Ishikawa (cell line): ENCODE results near the gene REEP5.

Experiments
- CEBPB ChIP-seq: IDR thresholded peaks from 2 replicates; pipeline ENCODE4 v1.6.1; 2012
- CREB1 ChIP-seq: IDR thresholded peaks from 2 replicates; pipeline ENCODE4 v1.6.1; 2012; ENCODE audit warnings: low read depth
- EGR1 ChIP-seq: IDR thresholded peaks from 2 replicates; pipeline ENCODE4 v1.6.1; 2012
- EP300 ChIP-seq: IDR thresholded peaks from 2 replicates; pipeline ENCODE4 v1.6.1; 2012; ENCODE audit warnings: borderline replicate concordance
- FOXM1 ChIP-seq: IDR thresholded peaks from 2 replicates; pipeline ENCODE4 v1.6.1; 2012; ENCODE audit warnings: low read depth, borderline replicate concordance
- MAX ChIP-seq: IDR thresholded peaks from 2 replicates; pipeline ENCODE4 v1.6.1; 2012
- NFIC ChIP-seq: IDR thresholded peaks from 2 replicates; pipeline ENCODE4 v1.6.1; 2012
- RAD21 ChIP-seq: IDR thresholded peaks from 2 replicates; pipeline ENCODE4 v1.6.1; 2012; ENCODE audit warnings: low read depth
- REST ChIP-seq: IDR thresholded peaks from 2 replicates; pipeline ENCODE4 v1.6.1; 2012; ENCODE audit warnings: low read depth, mild to moderate bottlenecking
- TAF1 ChIP-seq: IDR thresholded peaks from 2 replicates; pipeline ENCODE4 v1.6.1; 2012; ENCODE audit warnings: low read depth, mild to moderate bottlenecking
- TCF12 ChIP-seq: IDR thresholded peaks from 2 replicates; pipeline ENCODE4 v1.6.1; 2012; ENCODE audit warnings: low read depth
- TEAD4 ChIP-seq: IDR thresholded peaks from 2 replicates; pipeline ENCODE4 v1.6.1; 2012
- USF1 ChIP-seq: IDR thresholded peaks from 2 replicates; pipeline ENCODE4 v1.6.1; 2012
- YY1 ChIP-seq: IDR thresholded peaks from 2 replicates; pipeline ENCODE4 v1.6.1; 2012; ENCODE audit warnings: low read depth
- ZBTB7A ChIP-seq: IDR thresholded peaks from 2 replicates; pipeline ENCODE4 v1.6.1; 2012; ENCODE audit warnings: low read depth

REEP5 gene

DNA sequence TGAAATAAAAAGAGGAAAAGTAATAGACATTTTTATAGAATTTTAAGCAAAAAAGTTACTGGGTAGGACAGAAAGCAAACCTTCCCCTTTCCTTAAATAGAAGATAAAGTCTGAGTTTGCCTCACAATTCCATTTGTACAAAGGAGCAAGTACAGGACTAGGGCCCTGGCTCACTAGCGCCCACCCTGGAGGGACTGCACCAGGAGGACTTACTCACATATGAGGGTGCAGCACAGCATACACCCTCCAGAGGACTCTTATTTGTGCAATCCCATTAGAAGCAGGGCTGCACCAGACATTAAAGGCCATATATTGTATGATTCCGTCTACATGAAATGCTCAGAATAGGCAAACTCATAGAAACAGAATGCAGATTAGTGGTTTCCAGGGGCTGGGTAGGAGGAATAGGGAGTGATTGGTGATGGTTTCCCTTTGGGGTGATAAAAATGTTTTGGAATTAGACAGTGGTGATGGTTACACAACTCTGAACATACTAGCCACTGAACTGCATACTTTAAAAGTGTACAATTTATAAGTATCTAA, 4.5 kb downstream of the REEP5 start:
- TF ChIP-seq MAX = no peak
- no peak for TF ChIP-seq YY1
- TF ChIP-seq RAD21 = no peak
- TF ChIP-seq TEAD4 = no peak
- no peak for TF ChIP-seq EP300
- no peak for TF ChIP-seq TAF1
- TF ChIP-seq ZBTB7A = no peak
- TF ChIP-seq USF1 = no peak
- TF ChIP-seq FOXM1 = no peak
- no peak for TF ChIP-seq NFIC
- no peak for TF ChIP-seq CREB1
- no peak for TF ChIP-seq EGR1
- no peak for TF ChIP-seq REST
- TF ChIP-seq TCF12 = no peak
- no peak for TF ChIP-seq CEBPB

- no peak for TF ChIP-seq YY1
- no peak for TF ChIP-seq RAD21
- no peak for TF ChIP-seq CEBPB
- no peak for TF ChIP-seq TCF12
- no peak for TF ChIP-seq TAF1
- TF ChIP-seq REST = no peak
- no peak for TF ChIP-seq EP300
- TF ChIP-seq FOXM1 = no peak
- TF ChIP-seq EGR1 = no peak
- no peak for TF ChIP-seq MAX
Observed at GRCh38 chr5:112915831-112916230, 6.2 kb downstream of the REEP5 start.

- TF ChIP-seq ZBTB7A (no peak), MAX (no peak), CEBPB (no peak), TCF12 (no peak), NFIC (no peak), TEAD4 (no peak), EGR1 (no peak), USF1 (no peak), TAF1 (no peak), RAD21 (no peak), CREB1 (no peak), EP300 (no peak)
Observed at GRCh38 chr5:112914584-112914983, 7.4 kb downstream of the REEP5 start.

DNA sequence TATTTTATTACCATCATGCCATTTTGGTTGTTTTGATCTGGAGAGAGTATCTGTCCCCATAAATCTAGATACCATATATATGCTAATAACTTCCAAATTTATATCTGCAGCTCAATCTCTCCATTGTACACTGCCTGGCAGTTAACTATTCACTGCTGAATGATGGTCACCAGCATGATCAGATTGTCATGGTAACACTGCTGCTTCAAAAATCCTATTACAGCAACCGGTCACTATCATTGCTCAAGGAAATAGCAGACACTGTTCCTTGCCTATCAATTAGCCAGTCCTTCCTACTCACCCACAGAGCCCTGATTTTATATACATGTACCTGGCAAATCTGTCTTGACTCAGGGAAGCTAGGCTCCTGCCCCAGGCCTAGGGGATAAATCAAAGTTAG, 11.5 kb downstream of the REEP5 start:
- TF ChIP-seq EP300 = no peak
- TF ChIP-seq ZBTB7A = no peak
- no peak for TF ChIP-seq CREB1
- no peak for TF ChIP-seq TEAD4
- TF ChIP-seq YY1 = no peak
- no peak for TF ChIP-seq REST
- no peak for TF ChIP-seq USF1
